ENCODE results near the gene CLCN7. TPM values are rescaled to one million over a fixed set of nuclear protein-coding genes. Genes with fewer than 3 reads are reported as not detected.

Gene CLCN7
- polyA plus RNA-seq, 3 donors, result 37.4 to 249 (median 56.5) TPM

- Mint-ChIP-seq H3K27me3 (ENCODE audit: low read depth in 3 of 3) (peaks cover 0 to 3% (median 0%) of the 10 kb centered on the region in 3 donors), H3K4me1 (no peaks in the 10 kb centered on the region), H3K36me3 (peaks cover 54 to 83% of the 10 kb centered on the region in 2 donors), H3K27ac (peak overlapping the region in 1 of 7 donors; percentile 86), H3K4me3 (no peak overlapping the region), H3K9me3 (no peaks in the 10 kb centered on the region)
- Histone ChIP-seq H2AFZ (ENCODE audit: insufficient read depth, low read depth, low read length, poor library complexity, severe bottlenecking) (no peak overlapping the region), H3K4me1 (ENCODE audit: control insufficient read depth in 1 of 2, insufficient read depth in 2 of 2, low read length in 2 of 2) (no peaks in the 10 kb centered on the region), H3K4me3 (replicated peaks in 1 of 3; ENCODE audit: low read depth in 2 of 3, low read length in 3 of 3) (no peak overlapping the region), H3K27ac (ENCODE audit: low read depth in 1 of 2, low read length in 2 of 2) (no peak overlapping the region), H3K27me3 (ENCODE audit: control insufficient read depth in 2 of 2, insufficient read depth in 2 of 2, low read length in 2 of 2) (no peaks in the 10 kb centered on the region), H3K9me3 (replicated peaks in 1 of 2; ENCODE audit: control insufficient read depth in 1 of 2, insufficient read depth in 1 of 2, low read length in 2 of 2) (no peaks in the 10 kb centered on the region), H3K9ac (ENCODE audit: insufficient read depth, low read length, poor library complexity, severe bottlenecking) (no peak overlapping the region), H4K20me1 (ENCODE audit: insufficient read depth, low read length) (peaks cover 83% of the 10 kb centered on the region), H3K4me2 (replicated peaks; ENCODE audit: extremely low read depth, low read length, poor library complexity, severe bottlenecking) (no peak overlapping the region), H3K36me3 (replicated peaks in 1 of 2; ENCODE audit: control insufficient read depth in 1 of 2, insufficient read depth in 2 of 2, low read length in 2 of 2) (peaks cover 73 to 96% of the 10 kb centered on the region in 2 donors), H3K79me2 (ENCODE audit: insufficient read depth, low read length) (peaks cover 58% of the 10 kb centered on the region)
- WGBS (ENCODE audit: insufficient coverage), result 94% methylated on average over 16 of the region's 24 CpGs
- no peak for DNase-seq
- no peak for TF ChIP-seq CTCF (IDR thresholded peaks at IDR 0.05)
- intact Hi-C loops (cut with micrococcal nuclease), result no loop called here
Measured at GRCh38 chr16:1461146-1461545, 13.7 kb downstream of the CLCN7 start.

GRCh38 chr16:1460602-1461138 is 14.2 kb downstream of the CLCN7 start:
- H3K9me3 ChIP-seq (replicated peaks in 1 of 2; ENCODE audit: control insufficient read depth in 1 of 2, insufficient read depth in 1 of 2, low read length in 2 of 2), result no peaks in the 10 kb centered on the region
- TF ChIP-seq CTCF (IDR thresholded peaks at IDR 0.05), result no peak
- peaks cover 58 to 87% of the 10 kb centered on the region in 2 donors for H3K36me3 Mint-ChIP-seq
- H3K79me2 ChIP-seq (ENCODE audit: insufficient read depth, low read length), result peaks cover 53% of the 10 kb centered on the region
- no peaks in the 10 kb centered on the region for H3K9me3 Mint-ChIP-seq
- H3K4me3 Mint-ChIP-seq, result no peak overlapping the region
- no peak for DNase-seq
- no peak overlapping the region for H3K4me2 ChIP-seq (replicated peaks; ENCODE audit: extremely low read depth, low read length, poor library complexity, severe bottlenecking)
- no peaks in the 10 kb centered on the region for H3K4me1 Mint-ChIP-seq
- H3K4me3 ChIP-seq (replicated peaks in 1 of 3; ENCODE audit: low read depth in 2 of 3, low read length in 3 of 3), result no peak overlapping the region
- H3K4me1 ChIP-seq (ENCODE audit: control insufficient read depth in 1 of 2, insufficient read depth in 2 of 2, low read length in 2 of 2), result no peaks in the 10 kb centered on the region
- no peak overlapping the region for H3K27ac ChIP-seq (ENCODE audit: low read depth in 1 of 2, low read length in 2 of 2)
- H3K36me3 ChIP-seq (replicated peaks in 1 of 2; ENCODE audit: control insufficient read depth in 1 of 2, insufficient read depth in 2 of 2, low read length in 2 of 2), result peaks cover 74 to 96% of the 10 kb centered on the region in 2 donors
- no peak overlapping the region for H2AFZ ChIP-seq (ENCODE audit: insufficient read depth, low read depth, low read length, poor library complexity, severe bottlenecking)
- no peak overlapping the region for H3K9ac ChIP-seq (ENCODE audit: insufficient read depth, low read length, poor library complexity, severe bottlenecking)
- H4K20me1 ChIP-seq (ENCODE audit: insufficient read depth, low read length), result peaks cover 83% of the 10 kb centered on the region
- no peaks in the 10 kb centered on the region for H3K27me3 ChIP-seq (ENCODE audit: control insufficient read depth in 2 of 2, insufficient read depth in 2 of 2, low read length in 2 of 2)
- intact Hi-C loops (cut with micrococcal nuclease), result no loop called here
- WGBS (ENCODE audit: insufficient coverage), result 97% methylated on average over 24 of the region's 30 CpGs
- peaks cover 0 to 3% (median 0%) of the 10 kb centered on the region in 3 donors for H3K27me3 Mint-ChIP-seq (ENCODE audit: low read depth in 3 of 3)
- peak overlapping the region in 2 of 7 donors; percentile 32 to 66 for H3K27ac Mint-ChIP-seq

All from CD14-positive monocyte (primary cell).